BLaER1 treated with 17β-estradiol and CSF1 and Interleukin-3, amounts not matched to agents 10 nM and 100 nM (cell line): Measurements from ENCODE around the gene NAALADL2.

Experiments used
- H3K27ac ChIP-seq, 11 experiments: shearing (Covaris generic); formaldehyde crosslinking; 2 replicates each; pipeline ENCODE4 v1.8.1; 2022
- H3K27me3 ChIP-seq, 11 experiments: shearing (Covaris generic); formaldehyde crosslinking; 2 replicates each; pipeline ENCODE4 v1.8.1; 2022
- H3K36me3 ChIP-seq, 11 experiments: shearing (Covaris generic); formaldehyde crosslinking; 2 replicates each; pipeline ENCODE4 v1.8.1; 2022
- H3K4me1 ChIP-seq, 10 experiments: shearing (Covaris generic); formaldehyde crosslinking; 2 replicates each; pipeline ENCODE4 v1.8.1; 2022
- H3K4me2 ChIP-seq, 11 experiments: shearing (Covaris generic); formaldehyde crosslinking; 2 replicates each; pipeline ENCODE4 v1.8.1; 2022
- H3K4me3 ChIP-seq, 10 experiments: shearing (Covaris generic); formaldehyde crosslinking; 2 replicates each; pipeline ENCODE4 v1.8.1; 2022
- H3K9ac ChIP-seq, 11 experiments: shearing (Covaris generic); formaldehyde crosslinking; 2 replicates each; pipeline ENCODE4 v1.8.1; 2022
- H3K9me3 ChIP-seq, 11 experiments: shearing (Covaris generic); formaldehyde crosslinking; replicated peaks in 1 of 11; 2 replicates each; pipeline ENCODE4 v1.8.1; 2022
- H4K20me1 ChIP-seq, 11 experiments: shearing (Covaris generic); formaldehyde crosslinking; 2 replicates each; pipeline ENCODE4 v1.8.1; 2022
- Cebpa-rat ChIP-seq, 11 experiments: shearing (Covaris generic); IDR thresholded peaks; 2 replicates each; pipeline ENCODE4 v1.8.1; 2022

Gene NAALADL2

GRCh38 chr3:174859114-174859735, at the start of gene NAALADL2:
Gene NAALADL2 (plus strand): TSS chr3:174859334.
- no peak within 1 kb of the TSS for H3K27ac ChIP-seq
- H3K4me3 ChIP-seq: no peak within 1 kb of the TSS

GRCh38 chr3:174810254-174810653, 48.9 kb upstream of the NAALADL2 start:
- Histone ChIP-seq H3K27me3 (no peaks in the 10 kb centered on the region), H3K4me3 (no peak overlapping the region), H3K4me2 (no peak overlapping the region), H3K9ac (no peak overlapping the region), H3K4me1 (no peaks in the 10 kb centered on the region), H3K9me3 (no peaks in the 10 kb centered on the region), H4K20me1 (no peaks in the 10 kb centered on the region), H3K36me3 (no peaks in the 10 kb centered on the region), H3K27ac (no peak overlapping the region)
- TF ChIP-seq Cebpa-rat (IDR thresholded peaks at IDR 0.05): no peak

More at GRCh38 chr3:174859114-174859735, at the start of gene NAALADL2:
- H3K9ac ChIP-seq: no peak within 1 kb of the TSS
- H3K9me3 ChIP-seq: no peaks in the 10 kb centered on the region
- no peak for TF ChIP-seq Cebpa-rat (IDR thresholded peaks at IDR 0.05)
- no peaks in the 10 kb centered on the region for H3K36me3 ChIP-seq
- no peaks in the 10 kb centered on the region for H3K4me1 ChIP-seq
- H4K20me1 ChIP-seq: no peaks in the 10 kb centered on the region
- no peaks in the 10 kb centered on the region for H3K27me3 ChIP-seq
- no peak within 1 kb of the TSS for H3K4me2 ChIP-seq

- H3K4me2 ChIP-seq: no peak overlapping the region
- no peak overlapping the region for H3K4me3 ChIP-seq
- no peak overlapping the region for H3K9ac ChIP-seq
- H4K20me1 ChIP-seq: no peaks in the 10 kb centered on the region
- TF ChIP-seq Cebpa-rat (IDR thresholded peaks at IDR 0.05): no peak
- no peaks in the 10 kb centered on the region for H3K36me3 ChIP-seq
- H3K4me1 ChIP-seq: no peaks in the 10 kb centered on the region
- no peak overlapping the region for H3K27ac ChIP-seq
- no peaks in the 10 kb centered on the region for H3K9me3 ChIP-seq
- H3K27me3 ChIP-seq: no peaks in the 10 kb centered on the region
Observed at GRCh38 chr3:174812172-174812862, 46.8 kb upstream of the NAALADL2 start.

- H3K27ac ChIP-seq: no peak overlapping the region
- no peak for TF ChIP-seq Cebpa-rat (IDR thresholded peaks at IDR 0.05)
- no peaks in the 10 kb centered on the region for H4K20me1 ChIP-seq
- no peaks in the 10 kb centered on the region for H3K27me3 ChIP-seq
- no peak overlapping the region for H3K9ac ChIP-seq
- H3K4me1 ChIP-seq: no peaks in the 10 kb centered on the region
- no peak overlapping the region for H3K4me2 ChIP-seq
- H3K4me3 ChIP-seq: no peak overlapping the region
- H3K9me3 ChIP-seq: no peaks in the 10 kb centered on the region
- H3K36me3 ChIP-seq: no peaks in the 10 kb centered on the region
Observed at GRCh38 chr3:174815750-174816149, 43.4 kb upstream of the NAALADL2 start.

- no peaks in the 10 kb centered on the region for H3K4me1 ChIP-seq
- H3K9ac ChIP-seq: no peak overlapping the region
- H3K4me2 ChIP-seq: no peak overlapping the region
- H3K4me3 ChIP-seq: no peak overlapping the region
- H4K20me1 ChIP-seq: no peaks in the 10 kb centered on the region
- no peak for TF ChIP-seq Cebpa-rat (IDR thresholded peaks at IDR 0.05)
- H3K27ac ChIP-seq: no peak overlapping the region
- H3K9me3 ChIP-seq: no peaks in the 10 kb centered on the region
- no peaks in the 10 kb centered on the region for H3K27me3 ChIP-seq
- no peaks in the 10 kb centered on the region for H3K36me3 ChIP-seq
Observed at GRCh38 chr3:174820885-174821284, 38.2 kb upstream of the NAALADL2 start.

- Histone ChIP-seq H3K27me3 (no peaks in the 10 kb centered on the region), H3K4me2 (no peak overlapping the region), H3K27ac (no peak overlapping the region), H4K20me1 (no peaks in the 10 kb centered on the region), H3K9ac (no peak overlapping the region), H3K4me1 (no peaks in the 10 kb centered on the region), H3K4me3 (no peak overlapping the region), H3K36me3 (no peaks in the 10 kb centered on the region), H3K9me3 (no peaks in the 10 kb centered on the region)
- no peak for TF ChIP-seq Cebpa-rat (IDR thresholded peaks at IDR 0.05)
Observed at GRCh38 chr3:174821477-174821876, 37.7 kb upstream of the NAALADL2 start.

- Histone ChIP-seq H3K27me3 (no peaks in the 10 kb centered on the region), H3K4me1 (no peaks in the 10 kb centered on the region), H3K9ac (no peak overlapping the region), H3K9me3 (no peaks in the 10 kb centered on the region), H4K20me1 (no peaks in the 10 kb centered on the region), H3K27ac (no peak overlapping the region), H3K4me2 (no peak overlapping the region), H3K36me3 (no peaks in the 10 kb centered on the region), H3K4me3 (no peak overlapping the region)
- no peak for TF ChIP-seq Cebpa-rat (IDR thresholded peaks at IDR 0.05)
Observed at GRCh38 chr3:174822320-174822719, 36.8 kb upstream of the NAALADL2 start.

GRCh38 chr3:174826069-174826468, 33.1 kb upstream of the NAALADL2 start:
- Histone ChIP-seq H3K36me3 (no peaks in the 10 kb centered on the region), H3K27me3 (no peaks in the 10 kb centered on the region), H3K4me3 (no peak overlapping the region), H3K4me1 (no peaks in the 10 kb centered on the region), H3K9me3 (peaks cover 0 to 4% (median 0%) of the 10 kb centered on the region in 11 experiments; a peak in 1 of 22 replicates), H3K9ac (no peak overlapping the region), H3K27ac (no peak overlapping the region), H4K20me1 (no peaks in the 10 kb centered on the region), H3K4me2 (no peak overlapping the region)
- TF ChIP-seq Cebpa-rat (IDR thresholded peaks at IDR 0.05): no peak

GRCh38 chr3:174844746-174845145, 14.4 kb upstream of the NAALADL2 start:
- no peak overlapping the region for H3K4me3 ChIP-seq
- no peak overlapping the region for H3K4me2 ChIP-seq
- H3K9ac ChIP-seq: no peak overlapping the region
- no peaks in the 10 kb centered on the region; a peak in 1 of 22 replicates for H3K9me3 ChIP-seq
- no peaks in the 10 kb centered on the region for H3K4me1 ChIP-seq
- H4K20me1 ChIP-seq: no peaks in the 10 kb centered on the region
- H3K27ac ChIP-seq: no peak overlapping the region
- H3K36me3 ChIP-seq: no peaks in the 10 kb centered on the region
- no peaks in the 10 kb centered on the region for H3K27me3 ChIP-seq
- no peak for TF ChIP-seq Cebpa-rat (IDR thresholded peaks at IDR 0.05)

- Histone ChIP-seq H4K20me1 (no peaks in the 10 kb centered on the region), H3K4me2 (no peak overlapping the region), H3K9me3 (no peaks in the 10 kb centered on the region; a peak in 1 of 22 replicates), H3K4me1 (no peaks in the 10 kb centered on the region), H3K27ac (no peak overlapping the region), H3K4me3 (no peak overlapping the region), H3K36me3 (no peaks in the 10 kb centered on the region), H3K27me3 (no peaks in the 10 kb centered on the region), H3K9ac (no peak overlapping the region)
- no peak for TF ChIP-seq Cebpa-rat (IDR thresholded peaks at IDR 0.05)
Observed at GRCh38 chr3:174846055-174846454, 13.1 kb upstream of the NAALADL2 start.
